Endothelial cell of umbilical vein (primary cell): ENCODE measurements around the gene RPS6KA5.

Experiments used
- CTCF ChIP-seq, 2 donors: IDR thresholded peaks; 1 replicate in 1 of 2; 2 replicates in 1 of 2; pipeline ENCODE4 v1.5.1; 2011; ENCODE audit warnings: low read length in 2 of 2, mild to moderate bottlenecking in 2 of 2, moderate library complexity in 2 of 2, control low read depth in 1 of 2, inconsistent platforms in 1 of 2, low read depth in 1 of 2; ENCODE audit not compliant: insufficient read depth in 1 of 2; ENCODE audit errors: extremely low read depth in 1 of 2
- JUN ChIP-seq: IDR thresholded peaks from 2 replicates; pipeline ENCODE4 v1.6.1; 2011; ENCODE audit warnings: borderline replicate concordance, low read depth; ENCODE audit not compliant: insufficient read length, insufficient read depth
- MYC ChIP-seq: IDR thresholded peaks from one replicate; pipeline ENCODE4 v1.6.1; 2011; ENCODE audit warnings: mild to moderate bottlenecking, low read depth, low read length
- POLR2A ChIP-seq: IDR thresholded peaks from 2 replicates; pipeline ENCODE4 v1.6.1; 2012; ENCODE audit warnings: low read depth, mild to moderate bottlenecking, control low read depth, low read length
- POLR2AphosphoS5 ChIP-seq: IDR thresholded peaks from 2 replicates; pipeline ENCODE4 v1.6.1; 2012; ENCODE audit warnings: low read depth, mild to moderate bottlenecking, control low read depth, low read length, moderate library complexity; ENCODE audit not compliant: insufficient read depth

GRCh38 chr14:90900476-90901083 lies 159.9 kb downstream of the RPS6KA5 start:
- TF ChIP-seq CTCF (IDR thresholded peaks at IDR 0.05; ENCODE audit: extremely low read depth in 1 of 2, insufficient read depth in 1 of 2, low read depth in 1 of 2, low read length in 2 of 2) = no peak
- TF ChIP-seq POLR2A = no peak
- TF ChIP-seq MYC = no peak
- no peak for TF ChIP-seq POLR2AphosphoS5
- no peak for TF ChIP-seq JUN
